WTC11 (cell line): ENCODE results near the gene NRXN3. TPM values are rescaled to one million over a fixed set of nuclear protein-coding genes. Genes with fewer than 3 reads are reported as not detected.

ENCODE experiments used
- ATAC-seq: fragments of 200-7000 bp; cut with Tn5 transposase; 2 replicates; pipeline ENCODE4 v1.10.0; 2021; ENCODE audit warnings: mild to moderate bottlenecking, moderate library complexity
- CTCF ChIA-PET: fragments of 300-600 bp; sonication (Branson Sonifier 250); formaldehyde crosslinking; loops from one replicate; lab custom pipeline; 2021; ENCODE audit warnings: antibody characterized with exemption; lab: Charles Lee
- POLR2A ChIA-PET: fragments of 350-600 bp; sonication (Branson Sonifier 250); formaldehyde crosslinking; loops from one replicate; lab custom pipeline; 2021; ENCODE audit warnings: antibody characterized with exemption; lab: Charles Lee
- DNase-seq: peaks from one replicate; pipeline ENCODE4 v3.0.0; 2021; ENCODE audit warnings: low spot score
- H3K27ac Mint-ChIP-seq: 2 replicates; pipeline ENCODE4 v1.8.0; 2021; ENCODE audit warnings: mixed read lengths
- H3K27me3 Mint-ChIP-seq: 2 replicates; pipeline ENCODE4 v1.8.0; 2021; ENCODE audit warnings: low read depth, mild to moderate bottlenecking, moderate library complexity, mixed read lengths
- H3K36me3 Mint-ChIP-seq: 2 replicates; pipeline ENCODE4 v1.8.0; 2021; ENCODE audit warnings: mixed read lengths
- H3K4me1 Mint-ChIP-seq: 2 replicates; pipeline ENCODE4 v1.8.0; 2022; ENCODE audit warnings: mixed read lengths
- H3K4me3 Mint-ChIP-seq: 2 replicates; pipeline ENCODE4 v1.8.0; 2021; ENCODE audit warnings: mild to moderate bottlenecking, moderate library complexity, mixed read lengths
- H3K9me3 Mint-ChIP-seq: 2 replicates; pipeline ENCODE4 v1.8.0; 2021; ENCODE audit warnings: mixed read lengths
- CREB1 ChIP-seq: sonication (generic); formaldehyde crosslinking; IDR thresholded peaks from 2 replicates; pipeline ENCODE4 v1.8.0; 2023; ENCODE audit warnings: mild to moderate bottlenecking, missing genetic modification reagents
- FOXJ3 ChIP-seq: sonication (generic); formaldehyde crosslinking; IDR thresholded peaks from 2 replicates; pipeline ENCODE4 v1.9.0; 2021; ENCODE audit warnings: missing genetic modification reagents, mild to moderate bottlenecking, borderline replicate concordance
- MXD4 ChIP-seq: fragments of 250-450 bp; sonication (Bioruptor Pico); IDR thresholded peaks from 2 replicates; pipeline ENCODE4 v1.8.0; 2021; ENCODE audit warnings: mild to moderate bottlenecking, moderate library complexity, borderline replicate concordance
- NFYB ChIP-seq: sonication (generic); formaldehyde crosslinking; conservative IDR thresholded peaks from 2 replicates; pipeline ENCODE4 v1.8.0; 2022; ENCODE audit warnings: low read depth, missing genetic modification reagents
- NR3C1 ChIP-seq: sonication (generic); formaldehyde crosslinking; conservative IDR thresholded peaks from 2 replicates; pipeline ENCODE4 v1.8.1; 2023; ENCODE audit warnings: low read depth, mild to moderate bottlenecking, missing genetic modification reagents
- SMAD3 ChIP-seq: sonication (generic); formaldehyde crosslinking; IDR thresholded peaks from 2 replicates; pipeline ENCODE4 v1.8.0; 2022; ENCODE audit warnings: missing genetic modification reagents, mild to moderate bottlenecking, borderline replicate concordance
- SMAD4 ChIP-seq: sonication (generic); formaldehyde crosslinking; IDR thresholded peaks from 2 replicates; pipeline ENCODE4 v1.8.0; 2022; ENCODE audit warnings: mild to moderate bottlenecking, missing genetic modification reagents
- SOX15 ChIP-seq: fragments of 250-450 bp; sonication (Bioruptor Pico); IDR thresholded peaks from 2 replicates; pipeline ENCODE4 v1.9.0; 2021; ENCODE audit warnings: mild to moderate bottlenecking
- ZNF263 ChIP-seq: sonication (generic); formaldehyde crosslinking; IDR thresholded peaks from 2 replicates; pipeline ENCODE4 v1.8.1; 2022; ENCODE audit warnings: low read depth, mild to moderate bottlenecking, moderate library complexity, missing genetic modification reagents
- ZNF396 ChIP-seq: fragments of 250-450 bp; sonication (Bioruptor Pico); IDR thresholded peaks from 2 replicates; pipeline ENCODE4 v1.8.0; 2021; ENCODE audit warnings: mild to moderate bottlenecking, moderate library complexity, borderline replicate concordance
- ZNF416 ChIP-seq: fragments of 250-450 bp; sonication (Bioruptor Pico); IDR thresholded peaks from 2 replicates; pipeline ENCODE4 v1.9.0; 2021; ENCODE audit warnings: mild to moderate bottlenecking, inconsistent platforms
- ZNF423 ChIP-seq: fragments of 250-450 bp; sonication (Bioruptor Pico); IDR thresholded peaks from 2 replicates; pipeline ENCODE4 v2.1.2; 2022; ENCODE audit warnings: mild to moderate bottlenecking, moderate library complexity
- ZNF671 ChIP-seq: fragments of 250-450 bp; sonication (Bioruptor Pico); IDR thresholded peaks from 2 replicates; pipeline ENCODE4 v1.8.0; 2021; ENCODE audit warnings: mild to moderate bottlenecking
- ZSCAN18 ChIP-seq: fragments of 250-450 bp; sonication (Bioruptor Pico); IDR thresholded peaks from 2 replicates; pipeline ENCODE4 v2.1.2; 2022; ENCODE audit warnings: mild to moderate bottlenecking, moderate library complexity
- total RNA-seq: library from RNA; stranded (reverse); gene quantifications from 3 replicates; pipeline ENCODE4 v1.2.3, GENCODE V29; 2021
- TF ChIP-seq, protein P1 (sequence below): sonication (generic); formaldehyde crosslinking; IDR thresholded peaks from 2 replicates; pipeline ENCODE4 v1.8.1; 2023; ENCODE audit warnings: mild to moderate bottlenecking, missing genetic modification reagents, moderate library complexity
- TF ChIP-seq, protein P2 (sequence below): sonication (generic); formaldehyde crosslinking; IDR thresholded peaks from 2 replicates; pipeline ENCODE4 v1.8.1; 2023; ENCODE audit warnings: mild to moderate bottlenecking, moderate library complexity, missing genetic modification reagents
- TF ChIP-seq, protein P3 (sequence below): fragments of 250-450 bp; sonication (Bioruptor Pico); IDR thresholded peaks from 2 replicates; pipeline ENCODE4 v1.9.0; 2021; ENCODE audit warnings: mild to moderate bottlenecking, borderline replicate concordance

Gene NRXN3
- total RNA-seq, 1 experiment from 2014 or later = 3.0 TPM

- Mint-ChIP-seq H3K27ac (no peak overlapping the region), H3K9me3 (no peaks in the 10 kb centered on the region)
- ATAC-seq = no peak
Observed at GRCh38 chr14:78683206-78683605, 513.0 kb downstream of the NRXN3 start.

GRCh38 chr14:78683981-78684380, 513.8 kb downstream of the NRXN3 start:
- no peaks in the 10 kb centered on the region for H3K36me3 Mint-ChIP-seq
- ATAC-seq = no peak
- no peak for TF ChIP-seq SOX15 (CRISPR knock-in tag)
- TF ChIP-seq ZNF416 = no peak

More at GRCh38 chr14:78683206-78683605, 513.0 kb downstream of the NRXN3 start:
- no peak for TF ChIP-seq ZNF423
- TF ChIP-seq, protein P1, sequence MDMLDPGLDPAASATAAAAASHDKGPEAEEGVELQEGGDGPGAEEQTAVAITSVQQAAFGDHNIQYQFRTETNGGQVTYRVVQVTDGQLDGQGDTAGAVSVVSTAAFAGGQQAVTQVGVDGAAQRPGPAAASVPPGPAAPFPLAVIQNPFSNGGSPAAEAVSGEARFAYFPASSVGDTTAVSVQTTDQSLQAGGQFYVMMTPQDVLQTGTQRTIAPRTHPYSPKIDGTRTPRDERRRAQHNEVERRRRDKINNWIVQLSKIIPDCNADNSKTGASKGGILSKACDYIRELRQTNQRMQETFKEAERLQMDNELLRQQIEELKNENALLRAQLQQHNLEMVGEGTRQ (CRISPR knock-in tag) = no peak
- no peak for TF ChIP-seq ZNF396
- no peak for TF ChIP-seq ZNF263 (CRISPR knock-in tag)
- no peak for TF ChIP-seq MXD4 (CRISPR knock-in tag)
- TF ChIP-seq, protein P2, sequence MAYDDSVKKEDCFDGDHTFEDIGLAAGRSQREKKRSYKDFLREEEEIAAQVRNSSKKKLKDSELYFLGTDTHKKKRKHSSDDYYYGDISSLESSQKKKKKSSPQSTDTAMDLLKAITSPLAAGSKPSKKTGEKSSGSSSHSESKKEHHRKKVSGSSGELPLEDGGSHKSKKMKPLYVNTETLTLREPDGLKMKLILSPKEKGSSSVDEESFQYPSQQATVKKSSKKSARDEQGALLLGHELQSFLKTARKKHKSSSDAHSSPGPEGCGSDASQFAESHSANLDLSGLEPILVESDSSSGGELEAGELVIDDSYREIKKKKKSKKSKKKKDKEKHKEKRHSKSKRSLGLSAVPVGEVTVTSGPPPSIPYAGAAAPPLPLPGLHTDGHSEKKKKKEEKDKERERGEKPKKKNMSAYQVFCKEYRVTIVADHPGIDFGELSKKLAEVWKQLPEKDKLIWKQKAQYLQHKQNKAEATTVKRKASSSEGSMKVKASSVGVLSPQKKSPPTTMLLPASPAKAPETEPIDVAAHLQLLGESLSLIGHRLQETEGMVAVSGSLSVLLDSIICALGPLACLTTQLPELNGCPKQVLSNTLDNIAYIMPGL = no peak
- TF ChIP-seq CREB1 (CRISPR knock-in tag) = no peak
- no peak for TF ChIP-seq ZSCAN18
- TF ChIP-seq SMAD3 (CRISPR knock-in tag) = no peak
- TF ChIP-seq, protein P3, sequence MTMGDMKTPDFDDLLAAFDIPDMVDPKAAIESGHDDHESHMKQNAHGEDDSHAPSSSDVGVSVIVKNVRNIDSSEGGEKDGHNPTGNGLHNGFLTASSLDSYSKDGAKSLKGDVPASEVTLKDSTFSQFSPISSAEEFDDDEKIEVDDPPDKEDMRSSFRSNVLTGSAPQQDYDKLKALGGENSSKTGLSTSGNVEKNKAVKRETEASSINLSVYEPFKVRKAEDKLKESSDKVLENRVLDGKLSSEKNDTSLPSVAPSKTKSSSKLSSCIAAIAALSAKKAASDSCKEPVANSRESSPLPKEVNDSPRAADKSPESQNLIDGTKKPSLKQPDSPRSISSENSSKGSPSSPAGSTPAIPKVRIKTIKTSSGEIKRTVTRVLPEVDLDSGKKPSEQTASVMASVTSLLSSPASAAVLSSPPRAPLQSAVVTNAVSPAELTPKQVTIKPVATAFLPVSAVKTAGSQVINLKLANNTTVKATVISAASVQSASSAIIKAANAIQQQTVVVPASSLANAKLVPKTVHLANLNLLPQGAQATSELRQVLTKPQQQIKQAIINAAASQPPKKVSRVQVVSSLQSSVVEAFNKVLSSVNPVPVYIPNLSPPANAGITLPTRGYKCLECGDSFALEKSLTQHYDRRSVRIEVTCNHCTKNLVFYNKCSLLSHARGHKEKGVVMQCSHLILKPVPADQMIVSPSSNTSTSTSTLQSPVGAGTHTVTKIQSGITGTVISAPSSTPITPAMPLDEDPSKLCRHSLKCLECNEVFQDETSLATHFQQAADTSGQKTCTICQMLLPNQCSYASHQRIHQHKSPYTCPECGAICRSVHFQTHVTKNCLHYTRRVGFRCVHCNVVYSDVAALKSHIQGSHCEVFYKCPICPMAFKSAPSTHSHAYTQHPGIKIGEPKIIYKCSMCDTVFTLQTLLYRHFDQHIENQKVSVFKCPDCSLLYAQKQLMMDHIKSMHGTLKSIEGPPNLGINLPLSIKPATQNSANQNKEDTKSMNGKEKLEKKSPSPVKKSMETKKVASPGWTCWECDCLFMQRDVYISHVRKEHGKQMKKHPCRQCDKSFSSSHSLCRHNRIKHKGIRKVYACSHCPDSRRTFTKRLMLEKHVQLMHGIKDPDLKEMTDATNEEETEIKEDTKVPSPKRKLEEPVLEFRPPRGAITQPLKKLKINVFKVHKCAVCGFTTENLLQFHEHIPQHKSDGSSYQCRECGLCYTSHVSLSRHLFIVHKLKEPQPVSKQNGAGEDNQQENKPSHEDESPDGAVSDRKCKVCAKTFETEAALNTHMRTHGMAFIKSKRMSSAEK (CRISPR knock-in tag) = no peak
- TF ChIP-seq NFYB (CRISPR knock-in tag) = no peak
- no peak for TF ChIP-seq FOXJ3
- TF ChIP-seq NR3C1 (CRISPR knock-in tag) = no peak
- TF ChIP-seq SMAD4 = no peak
- TF ChIP-seq ZNF671 = no peak
- CTCF ChIA-PET = no interaction called here
- Mint-ChIP-seq H3K4me3 (no peak overlapping the region), H3K4me1 (no peaks in the 10 kb centered on the region), H3K27me3 (no peaks in the 10 kb centered on the region), H3K36me3 (no peaks in the 10 kb centered on the region)
- no peak for DNase-seq
- POLR2A ChIA-PET = no interaction called here

More at GRCh38 chr14:78683981-78684380, 513.8 kb downstream of the NRXN3 start:
- H3K4me3 Mint-ChIP-seq = no peak overlapping the region
- no peak for DNase-seq
- no peaks in the 10 kb centered on the region for H3K4me1 Mint-ChIP-seq
- no peak overlapping the region for H3K27ac Mint-ChIP-seq
- H3K9me3 Mint-ChIP-seq = no peaks in the 10 kb centered on the region
- no peaks in the 10 kb centered on the region for H3K27me3 Mint-ChIP-seq
- CTCF ChIA-PET = no interaction called here
- POLR2A ChIA-PET = no interaction called here
